ENCODE measurements around the gene HCCS. TPM values are rescaled to one million over a fixed set of nuclear protein-coding genes. Genes with fewer than 3 reads are reported as not detected.

HCCS gene
- polyA plus RNA-seq (2013), result 27.9 and 28.0 TPM in 2 replicates

- no CpG with 5 or more reads among the region's 58 CpGs for WGBS (ENCODE audit: extremely low coverage, insufficient coverage, insufficient read length)
- Histone ChIP-seq H3K4ac (ENCODE audit: low read depth, low read length) (peak within 1 kb of the TSS; percentile 98), H4K91ac (ENCODE audit: low read depth, low read length) (peak within 1 kb of the TSS; percentile 92), H3K4me3 (ENCODE audit: low read depth, low read length) (peak within 1 kb of the TSS; percentile 97), H3K4me1 (ENCODE audit: control insufficient read depth in 1 of 2, insufficient read depth in 2 of 2, low read length in 2 of 2) (peaks cover 0 to 9% of the 10 kb centered on the region in 2 experiments), H2BK12ac (ENCODE audit: low read length) (no peak within 1 kb of the TSS), H4K12ac (ENCODE audit: low read depth, low read length) (peak within 1 kb of the TSS; percentile 99), H3K27ac (ENCODE audit: low read depth, low read length) (no peak within 1 kb of the TSS), H2BK120ac (ENCODE audit: insufficient read depth, low read length, poor library complexity) (peak within 1 kb of the TSS; percentile 76), H3K18ac (ENCODE audit: low read length) (peak within 1 kb of the TSS; percentile 98), H3K9me3 (ENCODE audit: insufficient read depth, low read depth, low read length) (no peaks in the 10 kb centered on the region), H3K27me3 (ENCODE audit: insufficient read depth, low read length) (no peaks in the 10 kb centered on the region), H2AFZ (ENCODE audit: insufficient read depth, low read length, poor library complexity) (peak within 1 kb of the TSS; percentile 90), H3K79me1 (ENCODE audit: low read length) (peaks cover 3% of the 10 kb centered on the region), H3K4me2 (ENCODE audit: low read length) (peak within 1 kb of the TSS; percentile 87), H2AK5ac (ENCODE audit: low read length) (peak within 1 kb of the TSS; percentile 69), H2BK5ac (ENCODE audit: low read depth, low read length, poor library complexity) (peak within 1 kb of the TSS; percentile 86), H3K14ac (ENCODE audit: low read length) (peak within 1 kb of the TSS; percentile 95), H3K79me2 (ENCODE audit: control insufficient read depth, insufficient read depth, low read length, poor library complexity) (peaks cover 6% of the 10 kb centered on the region), H3K9ac (ENCODE audit: low read length) (peak within 1 kb of the TSS; percentile 95), H3K23ac (ENCODE audit: low read length) (no peak within 1 kb of the TSS), H3K36me3 (ENCODE audit: control insufficient read depth in 1 of 2, insufficient read depth in 2 of 2, low read length in 2 of 2) (peaks cover 6 to 13% of the 10 kb centered on the region in 2 experiments), H4K8ac (ENCODE audit: low read depth, low read length) (peak within 1 kb of the TSS; percentile 99)
- peak; percentile 75 to 83 for DNase-seq
Measured at GRCh38 chrX:11111037-11111851, at the start of gene HCCS. Gene HCCS, plus strand, starts transcription at chrX:11111332. Its CDS starts 729 bp downstream, at chrX:11112061.

- peak overlapping the region; percentile 9 for H3K27ac ChIP-seq (ENCODE audit: low read depth, low read length)
- H4K8ac ChIP-seq (ENCODE audit: low read depth, low read length), result no peak overlapping the region
- no peak overlapping the region for H3K4ac ChIP-seq (ENCODE audit: low read depth, low read length)
- H2BK120ac ChIP-seq (ENCODE audit: insufficient read depth, low read length, poor library complexity), result no peak overlapping the region
- H3K23ac ChIP-seq (ENCODE audit: low read length), result no peak overlapping the region
- no peak overlapping the region for H2AK5ac ChIP-seq (ENCODE audit: low read length)
- no peak overlapping the region for H4K91ac ChIP-seq (ENCODE audit: low read depth, low read length)
- no peak overlapping the region for H3K4me2 ChIP-seq (ENCODE audit: low read length)
- no peaks in the 10 kb centered on the region for H3K79me1 ChIP-seq (ENCODE audit: low read length)
- peak overlapping the region; percentile 43 for H2BK12ac ChIP-seq (ENCODE audit: low read length)
- H3K79me2 ChIP-seq (ENCODE audit: control insufficient read depth, insufficient read depth, low read length, poor library complexity), result no peaks in the 10 kb centered on the region
- no peaks in the 10 kb centered on the region for H3K27me3 ChIP-seq (ENCODE audit: insufficient read depth, low read length)
- H3K4me1 ChIP-seq (ENCODE audit: control insufficient read depth in 1 of 2, insufficient read depth in 2 of 2, low read length in 2 of 2), result peaks cover 0 to 2% of the 10 kb centered on the region in 2 experiments
- no peak overlapping the region for H3K4me3 ChIP-seq (ENCODE audit: low read depth, low read length)
- H2BK5ac ChIP-seq (ENCODE audit: low read depth, low read length, poor library complexity), result no peak overlapping the region
- H3K18ac ChIP-seq (ENCODE audit: low read length), result no peak overlapping the region
- no CpG with 5 or more reads among the region's 5 CpGs for WGBS (ENCODE audit: extremely low coverage, insufficient coverage, insufficient read length)
- H4K12ac ChIP-seq (ENCODE audit: low read depth, low read length), result no peak overlapping the region
- H2AFZ ChIP-seq (ENCODE audit: insufficient read depth, low read length, poor library complexity), result no peak overlapping the region
- H3K36me3 ChIP-seq (ENCODE audit: control insufficient read depth in 1 of 2, insufficient read depth in 2 of 2, low read length in 2 of 2), result no peaks in the 10 kb centered on the region
- H3K9ac ChIP-seq (ENCODE audit: low read length), result no peak overlapping the region
- no peak overlapping the region for H3K14ac ChIP-seq (ENCODE audit: low read length)
- no peaks in the 10 kb centered on the region for H3K9me3 ChIP-seq (ENCODE audit: insufficient read depth, low read depth, low read length)
- no peak for DNase-seq
Measured at GRCh38 chrX:11064276-11064675, 46.9 kb upstream of the HCCS start.

- no peaks in the 10 kb centered on the region for H3K27me3 ChIP-seq (ENCODE audit: insufficient read depth, low read length)
- no peak overlapping the region for H4K12ac ChIP-seq (ENCODE audit: low read depth, low read length)
- H3K36me3 ChIP-seq (ENCODE audit: control insufficient read depth in 1 of 2, insufficient read depth in 2 of 2, low read length in 2 of 2), result no peaks in the 10 kb centered on the region
- H3K9me3 ChIP-seq (ENCODE audit: insufficient read depth, low read depth, low read length), result no peaks in the 10 kb centered on the region
- H3K9ac ChIP-seq (ENCODE audit: low read length), result no peak overlapping the region
- no peak overlapping the region for H3K27ac ChIP-seq (ENCODE audit: low read depth, low read length)
- no peak overlapping the region for H3K4ac ChIP-seq (ENCODE audit: low read depth, low read length)
- no peaks in the 10 kb centered on the region for H3K79me1 ChIP-seq (ENCODE audit: low read length)
- no peaks in the 10 kb centered on the region for H3K79me2 ChIP-seq (ENCODE audit: control insufficient read depth, insufficient read depth, low read length, poor library complexity)
- no peak overlapping the region for H3K14ac ChIP-seq (ENCODE audit: low read length)
- peaks cover 0 to 2% of the 10 kb centered on the region in 2 experiments for H3K4me1 ChIP-seq (ENCODE audit: control insufficient read depth in 1 of 2, insufficient read depth in 2 of 2, low read length in 2 of 2)
- H3K18ac ChIP-seq (ENCODE audit: low read length), result no peak overlapping the region
- H2AK5ac ChIP-seq (ENCODE audit: low read length), result no peak overlapping the region
- no peak overlapping the region for H2BK12ac ChIP-seq (ENCODE audit: low read length)
- peak; percentile 18 to 86 for DNase-seq
- no peak overlapping the region for H3K23ac ChIP-seq (ENCODE audit: low read length)
- no peak overlapping the region for H3K4me2 ChIP-seq (ENCODE audit: low read length)
- H2AFZ ChIP-seq (ENCODE audit: insufficient read depth, low read length, poor library complexity), result no peak overlapping the region
- no peak overlapping the region for H2BK5ac ChIP-seq (ENCODE audit: low read depth, low read length, poor library complexity)
- H2BK120ac ChIP-seq (ENCODE audit: insufficient read depth, low read length, poor library complexity), result no peak overlapping the region
- H4K91ac ChIP-seq (ENCODE audit: low read depth, low read length), result no peak overlapping the region
- WGBS (ENCODE audit: extremely low coverage, insufficient coverage, insufficient read length), result no CpG with 5 or more reads among the region's 8 CpGs
- no peak overlapping the region for H3K4me3 ChIP-seq (ENCODE audit: low read depth, low read length)
- H4K8ac ChIP-seq (ENCODE audit: low read depth, low read length), result no peak overlapping the region
Measured at GRCh38 chrX:11064851-11065600, 46.1 kb upstream of the HCCS start.

GRCh38 chrX:11066812-11067211 lies 44.3 kb upstream of the HCCS start:
- no peak overlapping the region for H3K4ac ChIP-seq (ENCODE audit: low read depth, low read length)
- H3K27ac ChIP-seq (ENCODE audit: low read depth, low read length), result no peak overlapping the region
- no peak overlapping the region for H4K8ac ChIP-seq (ENCODE audit: low read depth, low read length)
- no peak overlapping the region for H2BK120ac ChIP-seq (ENCODE audit: insufficient read depth, low read length, poor library complexity)
- H3K9me3 ChIP-seq (ENCODE audit: insufficient read depth, low read depth, low read length), result no peaks in the 10 kb centered on the region
- H4K12ac ChIP-seq (ENCODE audit: low read depth, low read length), result no peak overlapping the region
- no peaks in the 10 kb centered on the region for H3K79me2 ChIP-seq (ENCODE audit: control insufficient read depth, insufficient read depth, low read length, poor library complexity)
- H3K79me1 ChIP-seq (ENCODE audit: low read length), result no peaks in the 10 kb centered on the region
- H4K91ac ChIP-seq (ENCODE audit: low read depth, low read length), result no peak overlapping the region
- no peaks in the 10 kb centered on the region for H3K36me3 ChIP-seq (ENCODE audit: control insufficient read depth in 1 of 2, insufficient read depth in 2 of 2, low read length in 2 of 2)
- DNase-seq, result peak in 1 of 2 donors; percentile 60
- H3K9ac ChIP-seq (ENCODE audit: low read length), result no peak overlapping the region
- H3K4me3 ChIP-seq (ENCODE audit: low read depth, low read length), result no peak overlapping the region
- H3K4me1 ChIP-seq (ENCODE audit: control insufficient read depth in 1 of 2, insufficient read depth in 2 of 2, low read length in 2 of 2), result peaks cover 0 to 2% of the 10 kb centered on the region in 2 experiments
- no CpG with 5 or more reads among the region's 2 CpGs for WGBS (ENCODE audit: extremely low coverage, insufficient coverage, insufficient read length)
- H3K18ac ChIP-seq (ENCODE audit: low read length), result no peak overlapping the region
- no peak overlapping the region for H2BK5ac ChIP-seq (ENCODE audit: low read depth, low read length, poor library complexity)
- no peak overlapping the region for H3K4me2 ChIP-seq (ENCODE audit: low read length)
- no peak overlapping the region for H2AFZ ChIP-seq (ENCODE audit: insufficient read depth, low read length, poor library complexity)
- no peak overlapping the region for H3K14ac ChIP-seq (ENCODE audit: low read length)
- H2AK5ac ChIP-seq (ENCODE audit: low read length), result no peak overlapping the region
- H2BK12ac ChIP-seq (ENCODE audit: low read length), result no peak overlapping the region
- no peak overlapping the region for H3K23ac ChIP-seq (ENCODE audit: low read length)
- H3K27me3 ChIP-seq (ENCODE audit: insufficient read depth, low read length), result no peaks in the 10 kb centered on the region

All from trophoblast cell (in vitro differentiated cells and primary cell).